RPMI7951 (cell line): ENCODE data around the gene PCNX4. TPM values are rescaled to one million over a fixed set of nuclear protein-coding genes. Genes with fewer than 3 reads are reported as not detected.
A peak's percentile ranks its signal among the peaks of the same experiment; 100 is the strongest.

Experiments
- DNase-seq: peaks from one replicate; pipeline ENCODE4 v3.0.0-alpha.2; 2012; ENCODE audit warnings: low read depth
- total RNA-seq: library from RNA; depleted of rRNA; stranded (reverse); fragments of >200 nt; shearing (Covaris generic); gene quantifications from 2 replicates; pipeline ENCODE4 v1.2.3, GENCODE V29; 2014

Gene PCNX4
- total RNA-seq, 1 experiment from 2014 or later, result 60.6 TPM

DNA sequence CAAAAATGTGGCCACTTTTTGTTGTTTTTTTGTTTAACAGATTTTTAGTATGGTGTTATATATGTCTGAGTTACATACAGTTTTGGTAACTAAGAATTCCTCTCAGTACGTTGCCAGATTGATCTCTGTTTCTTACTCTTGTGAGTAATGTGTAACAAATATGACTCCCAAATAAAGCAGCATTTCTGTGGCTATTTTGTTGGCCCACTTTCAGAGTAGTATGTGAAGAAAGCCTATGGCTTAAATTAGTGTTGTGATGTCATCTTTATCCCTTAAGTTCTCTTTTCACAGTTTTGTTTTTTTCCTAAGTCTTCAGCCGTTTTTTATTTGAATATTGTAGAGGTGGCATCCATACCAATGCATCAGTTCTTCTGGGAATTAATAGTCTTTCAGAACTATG, 10.7 kb downstream of the PCNX4 start:
- DNase-seq, result peak; percentile 59

DNA sequence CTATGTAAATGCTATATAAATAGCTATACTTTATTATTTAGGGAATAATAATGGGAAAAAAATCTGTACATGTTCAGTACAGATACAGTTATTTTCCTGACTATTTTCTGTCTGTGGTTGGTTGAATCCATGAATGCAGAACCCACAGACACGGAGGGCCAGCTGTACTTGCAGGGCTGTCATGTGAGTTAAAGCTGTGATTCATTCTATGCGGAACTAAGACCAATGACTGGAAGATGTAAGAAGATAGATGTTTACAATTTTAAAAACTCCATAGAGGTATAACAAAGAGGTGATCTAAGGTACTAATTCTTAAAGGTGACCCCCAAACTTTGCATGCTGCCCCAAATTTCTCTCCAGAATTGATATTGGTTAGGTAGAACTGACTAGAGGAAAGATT, 14.6 kb downstream of the PCNX4 start:
- DNase-seq, result peak; percentile 64

DNA sequence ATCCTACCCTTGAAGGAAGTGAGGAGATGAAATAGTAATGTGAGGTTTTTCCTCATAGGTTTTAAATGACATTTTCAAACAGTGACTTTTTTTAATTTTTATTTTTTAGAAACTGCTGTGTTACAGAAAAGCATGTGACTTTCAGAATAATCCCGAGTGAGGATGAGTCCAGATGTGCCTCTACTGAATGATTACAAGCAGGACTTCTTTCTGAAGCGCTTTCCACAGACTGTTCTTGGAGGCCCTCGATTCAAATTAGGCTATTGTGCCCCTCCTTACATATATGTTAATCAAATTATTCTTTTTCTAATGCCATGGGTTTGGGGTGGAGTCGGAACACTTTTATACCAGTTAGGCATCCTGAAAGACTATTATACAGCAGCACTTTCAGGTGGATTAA, 15.8 kb downstream of the PCNX4 start:
- DNase-seq, result no peak

DNA sequence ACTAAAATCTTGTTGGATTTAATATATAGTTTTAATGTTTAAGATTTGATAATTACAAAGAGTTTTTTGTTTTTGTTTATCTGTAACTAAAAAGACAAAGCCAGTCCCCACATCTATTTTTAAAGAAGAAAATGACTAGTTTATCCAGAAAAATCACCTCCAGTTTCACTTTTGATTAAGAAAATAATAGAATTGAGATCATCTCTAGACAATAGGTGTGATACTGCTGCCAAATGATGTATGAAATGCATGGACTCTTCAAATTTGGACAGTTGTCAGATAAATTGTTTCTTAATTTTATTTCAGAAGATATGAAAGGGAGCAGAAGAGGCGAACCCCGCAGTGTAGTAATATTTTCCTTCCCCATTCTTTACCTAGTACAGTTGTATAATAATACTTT, 20.0 kb downstream of the PCNX4 start:
- no peak for DNase-seq

DNA sequence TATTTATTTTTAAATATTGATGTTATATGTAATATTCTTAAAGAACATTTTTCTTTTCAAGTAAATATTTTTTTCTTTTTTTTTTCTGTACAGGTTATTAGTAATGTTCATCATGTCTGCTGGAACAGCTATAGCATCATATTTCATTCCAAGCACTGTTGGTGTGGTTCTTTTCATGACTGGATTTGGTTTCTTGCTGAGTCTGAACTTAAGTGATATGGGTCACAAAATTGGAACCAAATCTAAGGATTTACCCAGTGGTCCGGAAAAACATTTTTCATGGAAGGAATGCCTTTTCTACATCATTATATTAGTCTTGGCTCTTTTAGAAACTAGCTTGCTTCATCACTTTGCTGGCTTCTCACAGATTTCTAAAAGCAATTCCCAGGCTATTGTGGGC, 23.2 kb downstream of the PCNX4 start:
- DNase-seq, result no peak

DNA sequence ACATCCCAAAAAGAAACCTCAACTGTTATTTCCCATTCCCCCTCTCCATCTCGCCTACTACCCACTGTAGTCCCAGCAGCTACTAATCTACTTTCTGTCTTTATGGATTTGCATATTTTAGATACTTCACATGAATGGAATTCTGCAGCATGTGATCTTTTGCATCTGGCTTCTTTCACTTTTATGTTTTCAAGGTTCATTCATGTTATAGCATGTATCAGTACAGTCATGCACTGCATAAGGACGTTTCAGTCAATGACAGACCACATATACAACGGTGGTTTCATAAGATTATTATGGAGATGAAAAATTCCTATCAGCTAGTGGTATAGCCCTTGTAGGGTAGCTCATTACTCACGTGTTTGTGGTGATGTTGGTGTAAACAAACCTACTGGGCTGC, 24.5 kb downstream of the PCNX4 start:
- DNase-seq, result no peak

DNA sequence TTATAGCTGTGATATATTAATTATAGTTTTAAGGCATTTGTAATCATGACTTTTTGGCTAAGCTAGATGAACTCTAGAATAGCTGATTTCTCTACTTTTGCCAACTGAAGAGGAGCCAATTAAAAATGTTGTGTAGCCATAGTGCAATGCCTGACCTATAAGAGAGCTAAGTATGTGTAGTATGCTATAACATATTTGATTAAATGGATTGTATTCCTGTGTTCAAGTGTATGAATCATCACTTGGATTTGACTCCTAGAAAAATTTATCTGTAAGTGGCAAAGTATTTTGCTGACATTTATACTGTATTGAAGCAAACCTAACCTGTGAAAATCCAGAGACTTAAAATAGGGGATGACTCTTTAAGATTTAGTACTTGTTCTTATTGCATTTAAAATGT, 34.2 kb downstream of the PCNX4 start:
- DNase-seq, result no peak

DNA sequence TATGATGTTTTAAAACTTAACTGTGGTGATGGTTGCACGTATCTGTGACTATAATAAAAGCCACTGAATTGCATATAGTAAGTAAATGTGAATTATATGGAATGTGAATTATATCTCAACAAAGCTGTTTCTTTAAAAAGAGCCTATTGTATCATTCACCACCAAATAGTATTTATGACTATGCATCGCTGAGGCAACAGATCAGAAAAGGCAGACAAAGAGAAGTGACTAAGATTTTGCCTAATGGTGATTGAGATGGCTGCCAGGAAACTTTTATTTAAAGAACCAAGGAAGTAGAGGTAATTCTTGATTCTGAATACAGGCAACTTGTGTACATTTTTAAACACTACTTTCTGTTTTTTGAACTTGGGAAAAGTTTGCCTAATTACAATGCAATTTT, 41.8 kb downstream of the PCNX4 start:
- no peak for DNase-seq

DNA sequence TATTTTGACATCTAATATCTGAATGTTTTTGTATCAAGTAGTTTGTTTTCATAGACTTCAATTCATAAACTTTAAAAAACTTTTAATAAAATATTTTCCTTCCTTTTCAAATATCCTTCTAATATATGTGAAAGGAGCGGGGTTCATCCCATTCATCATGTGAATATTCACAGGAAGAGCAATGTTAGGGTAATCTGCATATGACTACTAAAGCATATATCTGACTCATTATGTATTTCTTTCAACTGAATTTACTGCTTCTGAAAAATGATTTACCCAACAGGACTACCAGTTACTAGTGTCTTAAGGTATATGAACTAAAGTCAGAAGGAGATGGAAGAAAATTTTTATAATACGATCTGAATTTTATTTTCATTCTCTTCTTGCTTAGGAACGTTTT, 43.0 kb downstream of the PCNX4 start:
- no peak for DNase-seq

DNA sequence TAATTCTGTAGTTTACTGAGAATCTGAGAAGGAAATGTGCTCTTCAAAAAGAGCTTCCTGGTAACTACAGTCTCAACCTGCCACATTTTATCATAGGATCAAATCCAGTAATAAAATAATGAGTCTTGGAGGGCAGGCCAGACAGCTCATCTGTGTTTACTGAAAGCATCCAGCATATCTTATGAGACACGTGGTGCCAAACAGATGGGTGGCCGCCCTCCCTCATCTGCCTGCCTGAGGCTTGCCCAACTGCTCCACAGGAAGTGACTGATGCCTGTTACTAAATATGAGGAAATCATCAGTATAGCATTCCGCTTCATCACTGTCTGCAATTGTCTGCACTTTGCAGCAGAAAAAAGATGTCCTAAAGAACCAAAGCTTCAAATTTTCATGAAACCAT, 60.0 kb downstream of the PCNX4 start:
- peak; percentile 86 for DNase-seq

DNA sequence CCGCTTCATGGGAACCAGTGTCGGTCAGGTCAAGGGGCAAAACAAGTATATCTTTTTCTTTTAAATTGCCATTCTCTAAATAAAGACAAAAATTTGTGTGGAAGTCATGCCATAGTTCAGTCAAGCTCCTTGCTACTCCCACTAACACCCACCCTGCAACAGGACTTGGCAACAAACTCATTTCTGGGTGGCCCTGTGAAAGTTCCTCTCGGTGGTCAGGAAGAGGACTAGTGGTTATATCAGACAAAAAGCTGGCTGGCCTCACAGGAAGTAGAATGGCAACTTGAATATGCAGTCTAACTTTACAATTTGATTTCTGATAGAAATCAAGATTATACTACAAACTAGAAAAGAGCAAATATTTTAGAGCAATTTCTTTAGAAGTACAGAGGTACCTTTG, 62.3 kb downstream of the PCNX4 start:
- DNase-seq, result no peak

DNA sequence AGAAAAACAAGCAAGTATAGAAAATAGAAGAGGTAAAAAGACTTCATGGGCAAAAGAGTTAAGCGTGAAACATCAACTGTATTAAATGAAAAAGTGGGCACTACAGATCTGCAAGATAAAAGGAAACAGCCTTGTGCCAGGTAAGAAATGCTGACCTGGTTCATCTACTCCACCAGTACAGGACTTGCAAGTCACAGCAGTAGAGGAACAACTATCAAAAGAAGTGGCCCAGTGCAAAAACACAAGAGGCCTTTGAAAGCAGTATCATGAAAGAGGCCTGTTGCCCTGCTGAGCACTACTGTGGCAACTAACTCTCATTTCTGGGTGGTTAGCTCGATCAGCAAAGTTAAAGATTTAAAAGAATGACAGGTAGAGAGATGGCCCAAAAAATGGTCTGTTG, 62.9 kb downstream of the PCNX4 start:
- DNase-seq, result no peak

DNA sequence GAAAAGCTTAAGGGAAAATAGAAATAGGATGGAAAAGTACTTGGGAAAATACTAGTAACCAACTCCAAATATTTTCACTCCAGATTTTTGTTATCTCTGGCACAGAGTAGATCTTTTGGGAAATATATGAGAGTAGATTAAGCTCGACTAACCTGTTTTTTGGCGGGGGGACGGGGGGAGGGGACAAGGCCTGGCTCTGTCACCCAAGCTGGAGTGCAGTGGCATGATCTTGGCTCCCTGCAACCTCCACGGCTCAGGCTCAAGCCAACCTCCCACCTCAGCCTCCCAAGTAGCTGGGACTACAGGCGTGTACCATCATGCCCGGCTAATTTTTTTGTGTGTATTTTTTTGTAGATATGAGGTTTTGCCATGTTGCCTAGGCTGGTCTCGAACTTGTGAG, 68.7 kb downstream of the PCNX4 start:
- DNase-seq, result no peak

DNA sequence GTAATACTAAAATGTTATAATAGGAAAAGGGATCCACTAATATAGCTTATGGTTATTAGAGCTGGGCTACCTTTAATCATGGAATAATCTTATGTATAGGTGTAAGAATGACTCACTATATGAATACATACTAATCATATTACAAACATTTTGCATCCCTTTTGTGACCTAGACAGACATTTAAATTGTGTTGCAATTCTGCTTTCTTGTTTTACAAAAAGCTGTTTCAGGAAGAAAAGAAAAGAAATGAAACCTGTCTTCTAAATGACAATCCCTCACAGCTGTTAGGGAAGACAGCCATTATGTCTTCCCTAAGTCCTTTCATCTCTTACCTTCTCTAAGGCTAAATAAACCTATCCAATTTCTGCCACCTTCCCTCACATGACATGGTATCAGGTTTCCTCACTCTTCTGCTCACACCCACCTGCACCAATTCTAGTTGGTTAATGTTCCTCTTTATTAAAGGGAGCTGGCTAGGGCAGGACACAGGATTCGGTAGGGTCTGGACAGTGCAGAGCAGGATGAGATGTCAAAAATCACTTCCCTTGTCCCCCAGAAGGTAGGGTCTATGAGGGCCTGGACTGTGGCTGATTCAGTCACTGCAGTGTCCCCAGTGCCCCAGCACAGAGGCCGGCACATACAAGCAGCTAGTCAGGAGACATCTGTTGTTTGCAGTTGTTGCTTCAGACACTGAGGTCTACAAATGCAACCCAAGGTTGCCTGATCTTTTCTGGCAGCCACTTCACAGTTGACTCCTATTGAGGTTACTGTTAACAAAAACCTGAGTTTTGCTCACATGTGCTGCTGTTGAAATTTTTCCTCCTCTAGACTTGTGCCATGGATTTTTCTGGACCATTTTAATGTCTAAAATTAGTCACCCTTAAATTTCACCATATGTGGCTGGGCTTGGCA, 69.7 kb downstream of the PCNX4 start:
- DNase-seq, result no peak

DNA sequence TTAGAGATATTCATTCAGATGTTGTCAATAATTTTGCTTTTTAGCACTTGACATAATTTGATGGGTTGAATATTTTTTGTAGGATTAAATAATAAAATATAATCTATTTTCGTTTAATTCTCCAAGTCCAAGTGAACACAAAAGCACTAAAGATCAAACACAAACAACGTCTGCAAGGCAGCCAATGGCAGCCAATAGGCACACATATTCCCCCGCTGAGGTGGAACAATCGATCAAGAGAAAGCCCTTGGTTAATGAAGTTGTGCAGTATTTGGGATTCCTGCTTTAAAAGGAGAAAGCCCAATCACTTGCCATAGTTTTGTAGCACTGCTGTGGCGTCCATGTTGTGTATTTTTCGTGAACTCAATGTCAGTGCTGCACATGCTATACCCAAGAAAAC, 72.0 kb downstream of the PCNX4 start:
- no peak for DNase-seq

DNA sequence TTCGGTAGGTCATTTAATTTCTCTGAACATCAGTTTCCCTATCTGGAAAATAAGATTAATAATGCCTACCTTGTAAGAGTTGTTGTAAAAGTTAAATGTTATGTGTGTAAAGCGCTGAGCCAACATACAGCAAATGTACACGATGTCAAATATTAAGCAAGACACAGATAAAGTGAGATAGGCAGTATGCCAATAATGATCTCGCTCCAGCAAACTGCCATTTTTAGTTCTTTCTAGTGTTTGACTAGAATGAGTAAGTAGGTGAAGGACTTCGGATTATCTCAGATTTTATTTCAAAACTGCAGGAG, 72.6 kb downstream of the PCNX4 start:
- no peak for DNase-seq

DNA sequence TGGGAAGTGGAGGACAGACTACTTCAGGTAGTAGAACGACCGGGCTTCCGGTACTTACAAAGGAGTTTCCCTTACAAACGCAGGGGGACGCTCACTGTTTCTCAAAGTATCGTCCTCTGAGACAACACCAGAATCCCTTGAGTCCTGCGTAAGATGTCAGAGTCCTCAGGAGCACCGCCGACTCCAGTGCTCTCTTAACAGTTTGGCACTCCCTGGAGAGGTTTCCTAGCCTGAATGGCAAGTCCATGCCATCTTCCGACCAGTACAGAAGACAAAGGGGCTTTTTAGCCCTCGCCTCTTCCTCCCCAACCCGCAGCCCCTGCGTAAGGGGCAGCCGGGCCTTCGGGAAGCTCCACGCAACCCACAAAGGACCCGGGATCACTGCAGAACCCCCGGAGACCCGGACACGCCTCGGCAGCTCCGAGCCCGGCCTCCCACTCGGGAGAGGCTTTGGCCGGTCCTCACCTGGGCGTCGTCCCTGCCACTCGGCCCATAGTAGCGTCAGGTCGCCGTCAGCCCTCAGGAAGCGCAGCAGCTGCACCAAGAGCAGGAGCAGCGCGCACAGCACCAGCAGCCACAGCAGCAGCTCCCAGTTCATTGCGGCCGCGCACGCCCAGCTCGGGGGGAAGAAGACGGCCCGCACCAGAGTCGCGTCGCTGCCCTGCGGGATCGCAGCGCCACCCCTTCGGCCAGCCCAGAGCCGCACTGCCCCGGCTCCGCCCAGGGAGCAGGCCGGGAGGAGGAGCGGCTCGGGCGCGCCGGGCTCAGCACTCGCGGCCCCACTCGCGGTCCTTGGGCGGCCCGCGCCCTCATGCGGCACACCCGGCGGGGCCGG, 73.2 kb downstream of the PCNX4 start, which contains the start of gene DHRS7:
Gene DHRS7 (minus strand): TSS at position 687 of the 835 bp plus-strand sequence. CDS start 89 bp downstream, at position 598.
- DNase-seq, result peak; percentile 82

DNA sequence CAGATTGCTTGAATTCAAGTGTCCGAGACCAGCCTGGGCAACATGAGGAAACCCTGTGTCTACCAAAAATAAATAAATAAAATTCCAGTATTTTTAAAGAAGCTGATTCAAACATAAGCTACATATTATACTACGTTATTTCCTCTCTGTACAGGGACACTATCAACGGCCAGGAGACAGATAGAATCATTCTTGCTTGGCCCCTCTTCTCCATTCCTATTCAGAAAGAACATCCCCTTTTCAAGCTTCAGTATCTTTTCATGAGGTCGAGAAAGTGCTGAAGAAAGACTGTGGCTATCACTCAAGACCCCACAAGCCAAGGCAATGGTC, 73.8 kb downstream of the PCNX4 start:
- no peak for DNase-seq

DNA sequence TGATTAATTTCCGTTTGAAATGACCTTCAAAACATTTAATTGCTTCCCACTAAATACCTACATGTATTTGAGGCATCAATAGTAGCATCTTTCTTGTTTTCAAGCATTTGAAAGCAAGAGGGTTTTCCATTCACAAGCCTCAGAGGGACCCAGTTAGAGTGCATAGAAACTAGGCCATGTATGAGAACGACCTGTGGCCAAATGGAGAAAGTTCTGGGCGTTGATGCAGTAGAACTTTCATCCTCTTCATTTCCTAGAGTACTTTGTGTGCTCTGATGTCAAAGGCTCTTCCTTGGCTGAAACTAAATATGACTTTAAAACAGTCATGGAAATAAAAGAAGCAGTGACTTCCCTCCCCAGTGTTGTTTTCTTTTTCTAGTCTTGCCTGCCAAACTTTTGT, 74.4 kb downstream of the PCNX4 start:
- DNase-seq, result no peak

DNA sequence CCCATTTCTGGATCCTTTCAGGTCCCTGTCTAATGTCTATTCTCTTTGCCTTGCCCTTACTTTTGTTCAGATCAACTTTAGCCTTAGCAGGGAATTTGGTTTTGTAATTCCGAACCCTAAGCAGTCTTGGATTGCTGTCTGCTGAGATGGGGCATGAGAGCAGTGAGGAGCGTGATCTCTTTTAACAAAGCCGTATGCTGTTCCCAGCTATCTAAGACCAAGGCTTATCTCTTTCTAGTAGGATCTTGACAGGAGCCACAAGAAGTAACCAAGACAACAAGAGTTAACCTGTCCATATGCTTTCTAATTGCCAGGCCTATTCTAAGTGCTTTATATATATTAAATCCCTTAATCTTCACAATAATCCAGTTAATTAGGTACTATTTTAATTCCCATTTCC, 78.0 kb downstream of the PCNX4 start:
- no peak for DNase-seq

DNA sequence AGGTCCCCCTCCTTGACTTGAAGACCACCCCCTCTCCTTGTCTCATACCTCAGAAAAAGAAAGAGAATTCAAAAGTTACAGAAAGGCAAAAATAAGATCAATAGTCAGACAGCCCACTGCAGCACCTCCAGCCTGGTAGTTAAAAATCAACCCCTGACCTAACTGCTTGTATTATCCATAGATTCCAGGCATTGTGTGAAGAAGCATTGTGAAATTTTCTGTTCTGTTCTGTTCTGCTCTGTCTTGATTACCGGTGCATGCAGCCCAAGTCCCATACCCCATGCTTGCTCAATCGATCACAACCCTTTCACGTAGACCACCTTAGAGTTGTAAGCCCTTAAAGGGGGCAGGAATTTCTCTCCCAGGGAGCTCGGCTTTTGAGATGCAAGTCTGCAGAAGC, 79.2 kb downstream of the PCNX4 start:
- no peak for DNase-seq

DNA sequence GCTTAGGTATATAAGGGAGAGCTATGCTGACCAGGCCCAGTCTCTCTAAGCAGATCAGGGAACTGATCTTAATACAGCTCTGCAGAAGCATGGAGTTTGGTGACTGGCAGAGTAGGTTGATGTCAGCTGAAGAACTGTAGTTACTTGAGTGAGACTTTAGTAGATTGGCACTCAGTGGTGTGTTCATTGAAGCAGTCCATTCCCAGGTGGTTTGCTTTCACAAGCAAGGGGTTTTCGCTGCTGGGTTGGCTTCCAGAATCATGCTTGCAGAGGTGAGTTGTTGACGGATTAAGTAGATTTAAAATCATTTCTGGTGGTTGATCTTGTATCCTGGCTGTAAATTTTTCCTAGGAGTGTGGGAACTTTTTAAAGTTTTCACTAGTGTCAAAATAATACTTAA, 80.0 kb downstream of the PCNX4 start:
- no peak for DNase-seq
